HG02642 (cell line): ENCODE data around the gene UBE2D1.

Experiments
- ATAC-seq: cut with Tn5 transposase; IDR thresholded peaks from one replicate; pipeline ENCODE4 v1.9.1; 2021; ENCODE audit warnings: mild to moderate bottlenecking; ENCODE audit not compliant: unreplicated experiment, poor library complexity

Gene UBE2D1

DNA sequence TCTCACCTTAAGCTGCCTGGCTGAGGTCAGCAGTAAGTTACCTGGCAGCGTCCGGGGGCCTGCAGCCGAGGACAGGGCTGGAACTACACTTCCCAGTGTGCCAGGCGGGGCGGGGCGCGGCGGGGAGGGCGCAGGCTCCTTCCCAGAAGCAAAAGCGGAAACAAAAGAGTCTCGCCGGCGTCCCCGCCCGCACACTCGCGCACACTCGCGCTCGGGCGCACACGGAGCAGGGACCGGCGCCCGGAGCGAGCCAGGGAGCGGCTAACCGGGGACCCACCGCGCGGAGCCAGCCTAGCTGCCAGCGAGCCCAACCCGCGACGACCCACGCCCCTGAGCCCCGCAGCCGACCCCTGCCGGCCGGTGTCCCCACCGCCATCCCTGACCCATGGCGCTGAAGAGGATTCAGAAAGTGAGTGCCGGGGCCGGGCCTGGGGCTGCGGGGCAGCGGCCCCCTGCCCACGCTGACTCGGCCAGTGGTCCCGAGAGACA, at the start of gene UBE2D1:
TSS of gene UBE2D1 (plus strand) at position 190 of the 489 bp plus-strand sequence. CDS start at position 386, 196 bp downstream.
- peak; percentile 99 for ATAC-seq

DNA sequence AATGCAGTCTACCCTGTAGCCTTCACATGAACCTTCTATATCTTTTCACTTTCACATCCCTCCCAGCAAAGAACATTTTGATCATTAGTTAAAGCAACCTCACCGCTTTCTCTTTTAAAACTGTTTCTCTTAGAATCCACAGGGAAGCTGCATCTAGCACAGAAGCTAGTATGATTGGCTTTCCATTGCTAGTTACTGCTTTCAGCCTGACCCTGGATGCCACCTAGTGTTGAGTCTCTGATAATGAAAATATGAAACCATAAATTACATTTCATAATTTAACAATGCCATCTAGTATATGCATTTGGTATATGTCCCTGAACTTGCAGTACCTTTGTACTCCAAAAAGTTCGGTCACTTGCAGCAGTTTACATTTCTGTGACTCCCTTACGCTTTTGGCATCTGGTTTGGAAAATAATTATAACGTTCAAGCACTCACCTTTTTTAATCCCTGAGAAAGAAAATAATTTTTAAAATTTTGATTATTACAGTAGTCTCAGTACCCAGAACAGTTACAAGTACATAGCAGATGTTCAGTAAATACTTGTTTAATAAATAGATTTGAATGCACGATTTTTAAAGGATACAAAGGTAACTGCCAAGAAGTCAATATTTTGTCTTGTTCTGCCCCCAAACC, 43.1 kb upstream of the UBE2D1 start:
- ATAC-seq, result peak; percentile 89

DNA sequence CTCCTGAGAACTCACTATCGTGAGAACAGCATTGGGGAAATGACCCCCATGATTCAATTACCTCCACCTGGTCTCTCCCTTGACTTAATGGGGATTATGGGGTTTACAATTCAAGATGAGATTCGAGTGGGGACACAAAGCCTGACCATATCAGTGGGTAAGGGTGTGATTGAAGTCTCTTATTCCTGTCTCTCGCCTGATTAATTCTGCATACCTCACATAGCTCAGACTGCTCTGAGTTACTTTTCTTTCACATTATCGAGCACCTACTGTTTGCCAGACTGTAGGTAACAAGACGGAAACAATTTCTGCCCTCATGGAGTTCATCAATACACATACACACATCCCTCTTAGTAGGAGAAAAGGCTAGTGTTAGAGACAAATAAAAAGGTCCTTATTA, 40.8 kb upstream of the UBE2D1 start:
- no peak for ATAC-seq

- ATAC-seq, result peak; percentile 93
Observed at GRCh38 chr10:58299580-58299979, 35.2 kb upstream of the UBE2D1 start.

DNA sequence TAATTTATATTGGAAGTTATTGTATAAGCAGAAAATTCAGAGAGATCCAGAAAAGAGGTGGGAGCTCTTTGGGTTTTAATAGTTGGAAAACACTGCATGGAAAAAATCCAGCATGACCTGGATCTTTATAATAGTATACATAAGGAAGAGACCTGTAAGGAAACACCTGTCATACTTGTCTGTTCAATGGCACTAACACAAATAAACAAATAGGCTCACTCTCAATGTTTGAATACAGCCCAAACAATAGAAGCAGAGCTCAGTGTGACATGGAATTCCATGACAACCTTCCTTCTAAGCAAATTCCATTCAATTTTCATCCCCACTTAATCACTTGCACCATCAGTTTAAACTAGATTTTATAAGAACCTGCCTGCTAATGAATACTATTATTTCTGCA, 34.1 kb upstream of the UBE2D1 start:
- ATAC-seq, result no peak

GRCh38 chr10:58302254-58302653, 32.6 kb upstream of the UBE2D1 start:
- ATAC-seq, result no peak

DNA sequence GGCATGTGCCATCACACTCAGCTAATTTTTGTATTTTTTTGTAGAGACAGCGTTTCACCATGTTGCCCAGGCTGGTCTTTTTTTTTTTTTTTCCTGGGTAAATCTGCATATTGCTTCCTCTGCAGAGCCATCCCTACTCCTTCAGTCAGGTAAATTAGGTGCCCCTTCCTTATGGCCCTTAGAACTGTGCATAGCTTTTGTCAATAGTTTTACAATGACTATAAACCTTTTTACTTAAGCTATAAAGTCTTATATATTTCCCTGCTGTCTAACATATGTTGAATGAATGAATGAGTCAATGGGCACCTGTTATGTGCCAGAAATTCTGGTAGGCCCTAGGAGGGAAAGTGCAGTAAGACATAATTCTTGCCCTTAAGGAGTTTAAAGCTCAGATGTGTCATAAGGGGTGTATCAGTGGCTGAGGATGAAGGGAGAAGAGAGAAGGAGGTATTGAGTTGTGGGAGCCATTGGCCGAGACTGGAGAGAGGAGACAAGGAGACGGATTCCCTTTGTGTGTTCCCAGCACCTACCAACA, 30.6 kb upstream of the UBE2D1 start:
- no peak for ATAC-seq

- ATAC-seq, result no peak
Observed at GRCh38 chr10:58305821-58306220, 29.0 kb upstream of the UBE2D1 start.

DNA sequence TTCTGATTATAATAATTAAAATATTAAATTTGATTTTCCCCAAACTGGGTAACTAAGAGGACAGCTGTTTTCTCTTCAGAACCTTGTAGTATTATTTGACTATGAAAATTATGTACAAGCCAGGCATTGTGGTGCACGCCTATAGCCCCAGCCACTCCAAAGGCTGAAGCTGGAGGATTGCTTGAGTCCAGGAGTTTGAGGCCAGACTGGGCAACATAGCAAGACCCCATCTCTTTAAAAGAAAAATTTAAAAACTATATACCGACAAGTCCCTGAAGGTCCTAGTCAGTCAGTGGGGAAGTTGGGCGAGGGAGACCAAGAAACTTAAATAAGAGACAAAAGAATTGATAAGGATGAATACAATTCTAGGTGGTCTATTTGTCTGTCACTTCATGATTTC, 27.1 kb upstream of the UBE2D1 start:
- ATAC-seq, result no peak

- no peak for ATAC-seq
Observed at GRCh38 chr10:58311026-58311425, 23.8 kb upstream of the UBE2D1 start.

- no peak for ATAC-seq
Observed at GRCh38 chr10:58316874-58317273, 17.9 kb upstream of the UBE2D1 start.

- ATAC-seq, result no peak
Observed at GRCh38 chr10:58318346-58318745, 16.5 kb upstream of the UBE2D1 start.

GRCh38 chr10:58319599-58319998, 15.2 kb upstream of the UBE2D1 start:
- no peak for ATAC-seq

DNA sequence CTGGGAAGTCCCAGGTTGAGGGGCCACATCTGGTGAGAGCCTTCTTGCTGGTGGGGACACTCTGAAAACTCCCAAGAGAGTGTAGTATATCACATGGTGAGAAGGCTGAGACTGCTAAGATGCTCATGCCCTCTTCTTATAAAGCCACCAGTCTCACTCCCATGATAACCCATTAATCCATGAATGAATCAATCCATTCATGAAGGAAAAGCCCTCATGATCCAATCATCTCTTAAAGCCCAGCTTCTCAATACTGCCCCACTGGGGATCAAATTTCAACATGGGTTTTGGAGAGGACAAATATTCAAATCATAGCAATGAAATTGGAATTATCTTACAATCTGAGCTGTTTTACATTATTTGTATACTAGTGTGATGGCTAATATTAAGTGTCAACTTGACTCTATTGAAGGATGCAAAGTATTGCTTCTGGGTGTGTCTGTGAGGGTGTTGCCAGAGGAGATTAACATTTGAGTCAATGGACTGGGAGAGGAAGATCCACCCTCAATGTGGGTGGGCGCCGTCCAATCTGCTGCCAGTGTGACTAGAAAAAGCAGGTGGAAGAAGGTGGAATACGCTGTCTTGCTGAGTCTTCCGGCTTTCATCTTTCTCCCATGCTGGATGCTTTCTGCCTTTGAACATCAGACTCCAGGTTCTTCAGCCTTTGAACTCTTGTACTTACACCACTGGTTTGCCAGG, 14.3 kb upstream of the UBE2D1 start:
- no peak for ATAC-seq

- no peak for ATAC-seq
Observed at GRCh38 chr10:58322072-58322834, 12.6 kb upstream of the UBE2D1 start.

DNA sequence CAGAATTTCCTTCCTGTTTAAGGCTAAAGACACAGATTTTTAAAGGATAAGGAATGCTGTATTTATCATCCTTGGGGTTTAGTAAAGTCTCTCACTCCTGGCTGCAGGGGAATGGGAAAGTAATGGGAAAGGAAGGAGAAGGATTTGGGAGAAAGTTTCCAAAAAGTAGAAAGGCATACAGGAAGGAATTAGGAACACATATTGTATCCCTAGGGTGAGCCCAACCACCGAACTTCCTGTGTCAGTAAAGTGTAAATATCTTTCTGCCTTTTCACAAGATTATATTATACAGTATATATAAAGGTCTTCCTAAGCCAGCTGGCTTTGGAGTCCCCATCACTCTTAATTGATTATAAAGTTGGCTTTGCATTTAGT, 12.0 kb upstream of the UBE2D1 start:
- ATAC-seq, result no peak

DNA sequence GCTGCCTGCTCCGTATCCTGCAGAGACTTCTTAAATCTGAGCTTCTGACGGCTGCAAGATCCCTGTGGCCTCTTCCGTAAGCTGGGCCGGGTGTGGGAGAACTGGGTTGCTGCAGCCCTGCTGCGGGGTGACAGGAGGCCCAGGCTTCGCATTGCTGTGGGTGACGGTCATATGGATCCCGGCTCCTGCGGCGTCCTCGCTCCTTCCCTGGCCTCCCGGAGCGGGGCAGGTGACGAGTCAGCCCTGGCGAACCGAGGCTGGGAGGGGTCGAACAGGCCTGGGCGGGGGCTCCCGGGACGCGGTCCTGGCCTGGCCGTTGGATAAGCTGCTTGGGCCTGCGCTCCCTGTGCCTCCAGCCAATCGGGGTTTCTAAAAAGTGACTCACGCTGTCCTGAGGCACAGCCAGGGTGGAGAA, 7.8 kb upstream of the UBE2D1 start:
- no peak for ATAC-seq

DNA sequence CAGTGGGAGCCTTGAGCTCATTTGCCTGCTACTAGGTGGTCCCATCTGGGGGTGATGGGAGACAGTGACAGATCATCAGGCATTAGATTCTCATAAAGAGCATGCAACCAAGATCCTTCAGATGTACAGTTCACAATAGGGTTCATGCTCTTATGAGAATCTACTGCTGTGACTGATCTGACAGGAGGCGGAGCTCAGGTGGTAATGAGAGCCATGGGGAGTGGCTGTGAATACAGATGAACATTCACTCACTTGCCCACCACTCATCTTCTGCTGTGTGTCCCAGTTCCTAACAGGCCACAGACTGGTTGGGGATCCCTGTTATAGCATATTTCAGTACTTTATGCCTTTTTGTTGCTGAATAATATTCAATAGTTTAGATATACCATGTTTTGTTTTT, 6.6 kb upstream of the UBE2D1 start:
- no peak for ATAC-seq

DNA sequence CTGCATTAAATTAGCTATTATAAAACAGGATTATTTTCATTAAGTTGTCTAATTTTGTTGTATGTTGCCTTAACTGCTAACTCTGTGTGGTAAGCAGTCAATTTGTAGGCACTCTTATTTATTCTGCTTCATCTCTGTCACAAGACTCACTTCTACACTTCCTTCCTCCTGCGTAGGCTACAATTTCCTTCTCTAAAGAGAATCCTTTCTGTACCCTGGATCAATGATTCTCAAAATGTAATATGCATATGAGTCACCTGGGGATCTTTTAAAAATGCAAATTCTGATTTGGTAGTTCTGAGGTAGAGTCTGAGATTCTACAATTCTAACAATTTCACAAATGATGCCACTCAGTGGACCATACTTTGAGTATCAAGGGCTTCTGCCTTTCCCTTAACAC, 4.4 kb upstream of the UBE2D1 start:
- no peak for ATAC-seq

- no peak for ATAC-seq
Observed at GRCh38 chr10:58331646-58332045, 3.2 kb upstream of the UBE2D1 start.
